K562 (cell line): ENCODE data around the gene ZNF391. TPM values are rescaled to one million over a fixed set of nuclear protein-coding genes. Genes with fewer than 3 reads are reported as not detected.

Experiments
- ATAC-seq: fragments of 200-7000 bp; cut with Tn5 transposase; 3 replicates; pipeline ENCODE4 v1.9.1; 2020; ENCODE audit warnings: moderate library complexity
- BruUV-seq: library from RNA; stranded (reverse); fragments of 400-500 nt; replicated peaks from 2 replicates; lab custom pipeline; 2021; lab: Mats Ljungman, UMichigan
- CTCF ChIA-PET: fragments of 300-600 bp; formaldehyde crosslinking; extraction: SDS; loops from one replicate; lab custom pipeline; 2021; ENCODE audit warnings: low intra/inter-chr PET ratio; lab: Yijun Ruan, JAX
- POLR2A ChIA-PET: fragments of 300-600, 350-650 bp; sonication (Branson Sonifier 250); formaldehyde crosslinking; extraction: SDS; loops from one replicate; lab custom pipeline; 2021; ENCODE audit warnings: antibody characterized with exemption, inconsistent platforms; lab: Yijun Ruan, JAX
- DNase-seq, 4 experiments: peaks; one replicate each; pipeline versions ENCODE4 v3.0.0 to v3.0.0-alpha.2; 2011 to 2018; ENCODE audit warnings: low spot score in 3 of 4, mixed read lengths in 3 of 4; ENCODE audit errors: extremely low read depth in 1 of 4
- FAIRE-seq: peaks from 2 replicates; lab custom pipeline; 2011; peaks lifted over from hg19 to GRCh38; lab: Jason Lieb, UNC
- H2AFZ ChIP-seq: 2 replicates; pipeline ENCODE4 v1.6.0; 2011; ENCODE audit warnings: low read depth, low read length, control low read depth, inconsistent platforms
- H3K27ac ChIP-seq: fragments of 200-600 bp; 3 replicates; pipeline ENCODE4 v1.8.0; 2011; ENCODE audit warnings: low read depth, mild to moderate bottlenecking, control low read depth, inconsistent platforms, low read length, moderate library complexity, mixed read lengths; ENCODE audit errors: extremely low read depth
- H3K27me3 ChIP-seq, 2 experiments: fragments of 300-600 bp in 1 of 2; 2 replicates in 1 of 2; 3 replicates in 1 of 2; pipeline versions ENCODE4 v1.6.0 to v1.8.0; 2011; ENCODE audit warnings: inconsistent platforms in 2 of 2, low read length in 2 of 2, mild to moderate bottlenecking in 1 of 2, mixed read lengths in 1 of 2, moderate library complexity in 1 of 2; ENCODE audit not compliant: control insufficient read depth in 2 of 2, insufficient read depth in 2 of 2
- H3K36me3 ChIP-seq: fragments of 300-600 bp; 3 replicates; pipeline ENCODE4 v1.8.0; 2011; ENCODE audit warnings: mild to moderate bottlenecking, low read length, inconsistent platforms; ENCODE audit not compliant: control insufficient read depth, insufficient read depth
- H3K4me1 ChIP-seq, 2 experiments: fragments of 200-600 bp in 1 of 2; replicated peaks in 1 of 2; 2 replicates in 1 of 2; 3 replicates in 1 of 2; pipeline versions ENCODE4 v1.5.1 to v1.8.0; 2011; ENCODE audit warnings: inconsistent platforms in 2 of 2, low read length in 2 of 2, mild to moderate bottlenecking in 1 of 2, mixed read lengths in 1 of 2, moderate library complexity in 1 of 2; ENCODE audit not compliant: control insufficient read depth in 2 of 2, insufficient read depth in 2 of 2
- H3K4me2 ChIP-seq: 2 replicates; pipeline ENCODE4 v1.6.1; 2011; ENCODE audit warnings: low read length, control low read depth, inconsistent platforms, mixed read lengths; ENCODE audit not compliant: insufficient read depth
- H3K4me3 ChIP-seq: fragments of 200-600 bp; sonication (generic), shearing (Covaris generic); 2 replicates; pipeline ENCODE4 v1.5.1; 2016; ENCODE audit warnings: control low read depth, inconsistent platforms
- H3K79me2 ChIP-seq: fragments of 200-600 bp; 3 replicates; pipeline ENCODE4 v1.8.0; 2011; ENCODE audit warnings: low read length, inconsistent platforms; ENCODE audit not compliant: control insufficient read depth, insufficient read depth
- H3K9ac ChIP-seq, 2 experiments: 2 replicates each; pipeline versions ENCODE4 v1.6.0 to v1.6.1; 2011; ENCODE audit warnings: low read depth in 2 of 2, low read length in 2 of 2, control low read depth in 1 of 2, inconsistent platforms in 1 of 2, mild to moderate bottlenecking in 1 of 2, mixed read lengths in 1 of 2; ENCODE audit not compliant: insufficient read depth in 1 of 2
- H3K9me1 ChIP-seq: one replicate; pipeline ENCODE4 v1.6.0; 2011; ENCODE audit warnings: inconsistent platforms, mild to moderate bottlenecking, low read length, moderate library complexity; ENCODE audit not compliant: control insufficient read depth, insufficient read depth
- H3K9me3 ChIP-seq: replicated peaks from 2 replicates; pipeline ENCODE4 v1.5.1; 2011; ENCODE audit warnings: low read depth, low read length, inconsistent platforms; ENCODE audit not compliant: control insufficient read depth, insufficient read depth
- H4K20me1 ChIP-seq: replicated peaks from 2 replicates; pipeline ENCODE4 v1.6.1; 2011; ENCODE audit warnings: low read length, inconsistent platforms, mixed read lengths; ENCODE audit not compliant: control insufficient read depth, insufficient read depth
- PCBP2 ChIP-seq: fragments of 200-400 bp; formaldehyde crosslinking; IDR thresholded peaks from 2 replicates; pipeline ENCODE4 v1.6.1; 2018; ENCODE audit warnings: low read length, low read depth, mild to moderate bottlenecking, moderate library complexity; ENCODE audit not compliant: poor library complexity, severe bottlenecking
- RBM17 ChIP-seq: fragments of 200-400 bp; formaldehyde crosslinking; IDR thresholded peaks from 2 replicates; pipeline ENCODE4 v1.6.1; 2017; ENCODE audit warnings: low read depth, mild to moderate bottlenecking, low read length, borderline replicate concordance
- RBM39 ChIP-seq: fragments of 200-400 bp; formaldehyde crosslinking; optimal IDR thresholded peaks from 2 replicates; pipeline ENCODE3; 2018; ENCODE audit warnings: low read depth, low read length
- ZNF316 ChIP-seq: fragments of 450-650 bp; IDR thresholded peaks from 2 replicates; pipeline ENCODE4 v1.6.1; 2016
- WGBS: fragments of 100-300 bp; shearing (Covaris generic); methylation state at CpG from one replicate; pipeline ENCODE4 v1.1.6; 2016; ENCODE audit warnings: low coverage, mixed read lengths; ENCODE audit not compliant: insufficient coverage; ENCODE audit errors: missing lambda C conversion rate; 5-methylcytosine and 5-hydroxymethylcytosine counted together
- in situ Hi-C: fragments of 300-500 bp; cut with MboI; formaldehyde crosslinking; loops from 4 replicates; pipeline ENCODE4 v1.15.0; 2018; ENCODE audit warnings: inconsistent platforms, mixed read lengths
- intact Hi-C: fragments of 100-400 bp; cut with micrococcal nuclease; formaldehyde crosslinking; loops from 2 replicates; pipeline ENCODE4 v1.14.2; 2022
- polyA plus RNA-seq, 8 experiments: library from polyadenylated mRNA; depleted of rRNA in 4 of 8; stranded (reverse) in 5 of 8; unstranded in 3 of 8; fragments of >200 nt; fragmentation: Nextera tagmentation in 2 of 8; fragmentation: Illumina TruSeq in 1 of 8; extraction: Ambion mirVana in 2 of 8; extraction: Trizol in 1 of 8; gene quantifications; 2 replicates each; pipeline versions ENCODE4 v1.2.1 to v1.2.3, GENCODE V29; 2011 to 2014; ENCODE audit warnings: inconsistent platforms in 1 of 8, missing spikeins in 1 of 8
- total RNA-seq, 7 experiments: library from RNA; depleted of rRNA in 6 of 7; stranded (reverse); fragments of >200 nt in 6 of 7; fragmentation: Illumina TruSeq in 2 of 7; extraction: Trizol in 2 of 7; gene quantifications; 2 replicates each; pipeline versions ENCODE4 v1.2.1 to v1.2.3, GENCODE V29; 2011 to 2021; ENCODE audit warnings: low replicate concordance in 1 of 7
- TF ChIP-seq, protein P1 (sequence below): sonication (generic); formaldehyde crosslinking; IDR thresholded peaks from 2 replicates; pipeline ENCODE4 v1.8.1; 2022; ENCODE audit warnings: missing genetic modification reagents
- TF ChIP-seq, protein P2 (sequence below): fragments of 450-650 bp; IDR thresholded peaks from 2 replicates; pipeline ENCODE4 v1.6.1; 2016; ENCODE audit warnings: missing biosample characterization, missing genetic modification characterization
- TF ChIP-seq, protein P3 (sequence below): fragments of 250-450 bp; sonication (Bioruptor Pico); IDR thresholded peaks from 2 replicates; pipeline ENCODE4 v1.4.0; 2020

Gene ZNF391
- total and polyA plus RNA-seq, 9 of the 15 experiments (the other 6 are each of a cell fraction or from before 2014, with no cell fraction given), result 2.3 to 10.1 (median 5.8) TPM

DNA sequence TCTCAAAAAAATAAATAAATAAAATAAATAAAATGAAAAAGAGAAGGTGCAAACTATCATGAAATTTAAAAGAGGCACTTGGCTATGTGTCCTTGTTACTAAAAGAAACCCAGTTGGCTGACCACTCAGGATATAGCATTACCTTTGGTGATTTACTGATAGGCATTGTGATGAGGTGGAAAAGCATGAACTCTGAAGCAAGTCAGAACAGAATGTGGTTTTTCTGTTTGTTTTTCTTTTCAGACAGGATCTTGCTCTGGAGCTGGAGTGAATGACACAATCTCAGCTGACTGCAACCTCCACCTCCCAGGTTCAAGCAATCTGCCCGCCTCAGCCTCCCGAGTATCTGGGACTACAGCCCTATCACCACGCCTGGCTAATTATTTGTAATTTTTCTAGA is 52.4 kb downstream of the ZNF391 start:
- POLR2A ChIA-PET, result interaction anchor here (0.6 to 1.5 kb wide), 2 partner anchors 15 to 83 kb away, joined by 3 read pairs; no protein-coding TSS in a partner anchor
- Histone ChIP-seq H3K4me2 (no peak overlapping the region), H2AFZ (no peak overlapping the region)
- no peak for FAIRE-seq
- intact Hi-C loops, result no loop called here
- no peak for TF ChIP-seq PCBP2
- TF ChIP-seq, protein P1, sequence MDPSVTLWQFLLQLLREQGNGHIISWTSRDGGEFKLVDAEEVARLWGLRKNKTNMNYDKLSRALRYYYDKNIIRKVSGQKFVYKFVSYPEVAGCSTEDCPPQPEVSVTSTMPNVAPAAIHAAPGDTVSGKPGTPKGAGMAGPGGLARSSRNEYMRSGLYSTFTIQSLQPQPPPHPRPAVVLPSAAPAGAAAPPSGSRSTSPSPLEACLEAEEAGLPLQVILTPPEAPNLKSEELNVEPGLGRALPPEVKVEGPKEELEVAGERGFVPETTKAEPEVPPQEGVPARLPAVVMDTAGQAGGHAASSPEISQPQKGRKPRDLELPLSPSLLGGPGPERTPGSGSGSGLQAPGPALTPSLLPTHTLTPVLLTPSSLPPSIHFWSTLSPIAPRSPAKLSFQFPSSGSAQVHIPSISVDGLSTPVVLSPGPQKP (CRISPR knock-in tag), result no peak
- no peak for TF ChIP-seq RBM39
- TF ChIP-seq, all 486 proteins: peak for 0
- CTCF ChIA-PET, result no interaction called here
- H3K79me2 ChIP-seq, result no peaks in the 10 kb centered on the region
- WGBS, result 68% methylated on average over 3 of the region's 3 CpGs
- no peaks in the 10 kb centered on the region for H3K27me3 ChIP-seq
- ATAC-seq, result no peak
- H3K4me1 ChIP-seq, result no peaks in the 10 kb centered on the region
- no TSS peak for BruUV-seq
- H3K4me3 ChIP-seq, result no peak overlapping the region
- DNase-seq, result no peak
- in situ Hi-C loops, result no loop called here
- H3K36me3 ChIP-seq, result no peaks in the 10 kb centered on the region
- no peak overlapping the region for H3K27ac ChIP-seq
- no peaks in the 10 kb centered on the region for H3K9me3 ChIP-seq
- H3K9me1 ChIP-seq, result no peaks in the 10 kb centered on the region
- H3K9ac ChIP-seq, result no peak overlapping the region
- H4K20me1 ChIP-seq, result no peaks in the 10 kb centered on the region

DNA sequence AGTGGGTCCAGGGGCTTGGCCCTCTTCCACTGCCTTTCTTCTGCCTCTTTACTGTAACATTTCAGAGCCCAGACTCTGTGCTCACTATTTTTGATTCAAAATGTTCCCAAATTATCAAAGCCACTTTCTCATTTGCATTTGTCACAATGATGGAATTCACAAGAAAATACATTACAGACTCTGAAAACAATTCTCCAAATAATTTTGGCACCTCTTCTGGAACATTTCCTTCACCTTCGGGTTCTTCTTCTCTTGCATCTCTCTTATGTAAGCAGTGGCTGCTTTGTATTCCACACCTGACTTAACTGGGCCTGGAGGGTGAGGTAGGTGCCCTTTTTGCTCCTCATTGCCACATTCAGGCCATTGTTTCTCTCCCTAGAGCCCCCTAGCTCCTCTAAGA is 54.4 kb downstream of the ZNF391 start:
- WGBS, result 5% methylated on average over 1 of the region's 1 CpG
- intact Hi-C loops, result no loop called here
- BruUV-seq, result no TSS peak
- TF ChIP-seq, protein P2, sequence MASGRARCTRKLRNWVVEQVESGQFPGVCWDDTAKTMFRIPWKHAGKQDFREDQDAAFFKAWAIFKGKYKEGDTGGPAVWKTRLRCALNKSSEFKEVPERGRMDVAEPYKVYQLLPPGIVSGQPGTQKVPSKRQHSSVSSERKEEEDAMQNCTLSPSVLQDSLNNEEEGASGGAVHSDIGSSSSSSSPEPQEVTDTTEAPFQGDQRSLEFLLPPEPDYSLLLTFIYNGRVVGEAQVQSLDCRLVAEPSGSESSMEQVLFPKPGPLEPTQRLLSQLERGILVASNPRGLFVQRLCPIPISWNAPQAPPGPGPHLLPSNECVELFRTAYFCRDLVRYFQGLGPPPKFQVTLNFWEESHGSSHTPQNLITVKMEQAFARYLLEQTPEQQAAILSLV, result no peak
- TF ChIP-seq, protein P3, sequence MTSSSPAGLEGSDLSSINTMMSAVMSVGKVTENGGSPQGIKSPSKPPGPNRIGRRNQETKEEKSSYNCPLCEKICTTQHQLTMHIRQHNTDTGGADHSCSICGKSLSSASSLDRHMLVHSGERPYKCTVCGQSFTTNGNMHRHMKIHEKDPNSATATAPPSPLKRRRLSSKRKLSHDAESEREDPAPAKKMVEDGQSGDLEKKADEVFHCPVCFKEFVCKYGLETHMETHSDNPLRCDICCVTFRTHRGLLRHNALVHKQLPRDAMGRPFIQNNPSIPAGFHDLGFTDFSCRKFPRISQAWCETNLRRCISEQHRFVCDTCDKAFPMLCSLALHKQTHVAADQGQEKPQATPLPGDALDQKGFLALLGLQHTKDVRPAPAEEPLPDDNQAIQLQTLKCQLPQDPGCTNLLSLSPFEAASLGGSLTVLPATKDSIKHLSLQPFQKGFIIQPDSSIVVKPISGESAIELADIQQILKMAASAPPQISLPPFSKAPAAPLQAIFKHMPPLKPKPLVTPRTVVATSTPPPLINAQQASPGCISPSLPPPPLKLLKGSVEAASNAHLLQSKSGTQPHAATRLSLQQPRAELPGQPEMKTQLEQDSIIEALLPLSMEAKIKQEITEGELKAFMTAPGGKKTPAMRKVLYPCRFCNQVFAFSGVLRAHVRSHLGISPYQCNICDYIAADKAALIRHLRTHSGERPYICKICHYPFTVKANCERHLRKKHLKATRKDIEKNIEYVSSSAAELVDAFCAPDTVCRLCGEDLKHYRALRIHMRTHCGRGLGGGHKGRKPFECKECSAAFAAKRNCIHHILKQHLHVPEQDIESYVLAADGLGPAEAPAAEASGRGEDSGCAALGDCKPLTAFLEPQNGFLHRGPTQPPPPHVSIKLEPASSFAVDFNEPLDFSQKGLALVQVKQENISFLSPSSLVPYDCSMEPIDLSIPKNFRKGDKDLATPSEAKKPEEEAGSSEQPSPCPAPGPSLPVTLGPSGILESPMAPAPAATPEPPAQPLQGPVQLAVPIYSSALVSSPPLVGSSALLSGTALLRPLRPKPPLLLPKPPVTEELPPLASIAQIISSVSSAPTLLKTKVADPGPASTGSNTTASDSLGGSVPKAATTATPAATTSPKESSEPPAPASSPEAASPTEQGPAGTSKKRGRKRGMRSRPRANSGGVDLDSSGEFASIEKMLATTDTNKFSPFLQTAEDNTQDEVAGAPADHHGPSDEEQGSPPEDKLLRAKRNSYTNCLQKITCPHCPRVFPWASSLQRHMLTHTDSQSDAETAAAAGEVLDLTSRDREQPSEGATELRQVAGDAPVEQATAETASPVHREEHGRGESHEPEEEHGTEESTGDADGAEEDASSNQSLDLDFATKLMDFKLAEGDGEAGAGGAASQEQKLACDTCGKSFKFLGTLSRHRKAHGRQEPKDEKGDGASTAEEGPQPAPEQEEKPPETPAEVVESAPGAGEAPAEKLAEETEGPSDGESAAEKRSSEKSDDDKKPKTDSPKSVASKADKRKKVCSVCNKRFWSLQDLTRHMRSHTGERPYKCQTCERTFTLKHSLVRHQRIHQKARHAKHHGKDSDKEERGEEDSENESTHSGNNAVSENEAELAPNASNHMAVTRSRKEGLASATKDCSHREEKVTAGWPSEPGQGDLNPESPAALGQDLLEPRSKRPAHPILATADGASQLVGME, result no peak
- TF ChIP-seq ZNF316 (no peak), RBM17 (no peak)

More for the DNA sequence above, 54.4 kb downstream of the ZNF391 start:
- Histone ChIP-seq H3K9me3 (no peaks in the 10 kb centered on the region), H3K4me3 (no peak overlapping the region), H3K4me2 (no peak overlapping the region), H4K20me1 (no peaks in the 10 kb centered on the region), H3K9ac (no peak overlapping the region), H3K9me1 (no peaks in the 10 kb centered on the region), H3K36me3 (no peaks in the 10 kb centered on the region), H3K27me3 (no peaks in the 10 kb centered on the region), H3K79me2 (no peaks in the 10 kb centered on the region), H3K27ac (no peak overlapping the region), H3K4me1 (no peaks in the 10 kb centered on the region), H2AFZ (no peak overlapping the region)
- POLR2A ChIA-PET, result interaction anchor here (0.6 kb wide), 1 partner anchor 52 kb away, joined by 3 read pairs; no protein-coding TSS in a partner anchor
- ATAC-seq (no peak), FAIRE-seq (no peak), DNase-seq (no peak)
- in situ Hi-C loops, result no loop called here
- CTCF ChIA-PET, result no interaction called here
